ENCODE data around the gene FAM83G.

- TF ChIP-seq KLF16 (tag by site-specific recombination; IDR thresholded peaks at IDR 0.05) (no peak), KLF10 (tag by site-specific recombination; IDR thresholded peaks at IDR 0.05) (no peak), ZNF138 (tag by site-specific recombination; IDR thresholded peaks at IDR 0.05; ENCODE audit: borderline replicate concordance) (no peak), PBX3 (CRISPR knock-in tag; IDR thresholded peaks at IDR 0.05) (no peak)
Measured at GRCh38 chr17:19010729-19011505, 6.4 kb upstream of the FAM83G start.
